ENCODE data around the gene BOK. TPM values are rescaled to one million over a fixed set of nuclear protein-coding genes. Genes with fewer than 3 reads are reported as not detected.

The BOK gene
- total RNA-seq, 1 donor from 2014 or later: 64.9 TPM

GRCh38 chr2:241546771-241547498, 11.6 kb upstream of the BOK start:
- TF ChIP-seq, protein P1, sequence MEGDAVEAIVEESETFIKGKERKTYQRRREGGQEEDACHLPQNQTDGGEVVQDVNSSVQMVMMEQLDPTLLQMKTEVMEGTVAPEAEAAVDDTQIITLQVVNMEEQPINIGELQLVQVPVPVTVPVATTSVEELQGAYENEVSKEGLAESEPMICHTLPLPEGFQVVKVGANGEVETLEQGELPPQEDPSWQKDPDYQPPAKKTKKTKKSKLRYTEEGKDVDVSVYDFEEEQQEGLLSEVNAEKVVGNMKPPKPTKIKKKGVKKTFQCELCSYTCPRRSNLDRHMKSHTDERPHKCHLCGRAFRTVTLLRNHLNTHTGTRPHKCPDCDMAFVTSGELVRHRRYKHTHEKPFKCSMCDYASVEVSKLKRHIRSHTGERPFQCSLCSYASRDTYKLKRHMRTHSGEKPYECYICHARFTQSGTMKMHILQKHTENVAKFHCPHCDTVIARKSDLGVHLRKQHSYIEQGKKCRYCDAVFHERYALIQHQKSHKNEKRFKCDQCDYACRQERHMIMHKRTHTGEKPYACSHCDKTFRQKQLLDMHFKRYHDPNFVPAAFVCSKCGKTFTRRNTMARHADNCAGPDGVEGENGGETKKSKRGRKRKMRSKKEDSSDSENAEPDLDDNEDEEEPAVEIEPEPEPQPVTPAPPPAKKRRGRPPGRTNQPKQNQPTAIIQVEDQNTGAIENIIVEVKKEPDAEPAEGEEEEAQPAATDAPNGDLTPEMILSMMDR (IDR thresholded peaks at IDR 0.05; ENCODE audit: insufficient read depth, low read depth, low read length): no peak
- no peak for TF ChIP-seq EZH2 (IDR thresholded peaks at IDR 0.05; ENCODE audit: insufficient read depth, low read length)
- peaks cover 4% of the 10 kb centered on the region for H3K27me3 Mint-ChIP-seq (ENCODE audit: low read depth, unreplicated experiment)
- peak overlapping the region; percentile 42 for H3K4me3 Mint-ChIP-seq (ENCODE audit: unreplicated experiment)
- FAIRE-seq: peak; percentile 94
- H3K4me1 Mint-ChIP-seq (ENCODE audit: low read depth, unreplicated experiment): peaks cover 12% of the 10 kb centered on the region
- peak overlapping the region; percentile 32 for H3K4me3 ChIP-seq (ENCODE audit: insufficient read depth, low read depth, low read length)
- H3K4me2 ChIP-seq (ENCODE audit: low read length): peak overlapping the region; percentile 73
- H3K27ac ChIP-seq (ENCODE audit: low read depth, low read length): peak overlapping the region; percentile 55
- peak; percentile 94 for DNase-seq (ENCODE audit: low read depth)
- no peak overlapping the region for H3K27ac Mint-ChIP-seq (ENCODE audit: unreplicated experiment)
- H2AFZ ChIP-seq (ENCODE audit: low read depth, low read length): peak overlapping the region; percentile 22
- no peaks in the 10 kb centered on the region for H3K36me3 ChIP-seq (ENCODE audit: insufficient read depth, low read length)
- H4K20me1 ChIP-seq (ENCODE audit: insufficient read depth, low read length): no peaks in the 10 kb centered on the region
- no peaks in the 10 kb centered on the region for H3K79me2 ChIP-seq (ENCODE audit: insufficient read depth, low read length)
- no peaks in the 10 kb centered on the region for H3K9me3 Mint-ChIP-seq (ENCODE audit: unreplicated experiment)
- no peaks in the 10 kb centered on the region for H3K9me3 ChIP-seq (ENCODE audit: insufficient read depth, low read depth, low read length)
- H3K9ac ChIP-seq (ENCODE audit: low read length): peak overlapping the region; percentile 57
- H3K27me3 ChIP-seq (ENCODE audit: insufficient read depth, low read length): no peaks in the 10 kb centered on the region
- H3K4me1 ChIP-seq (ENCODE audit: insufficient read depth, low read length): peaks cover 37% of the 10 kb centered on the region
- H3K36me3 Mint-ChIP-seq (ENCODE audit: low read depth, unreplicated experiment): peaks cover 1% of the 10 kb centered on the region

- peak overlapping the region; percentile 57 for H3K9ac ChIP-seq (ENCODE audit: low read length)
- H3K4me1 ChIP-seq (ENCODE audit: insufficient read depth, low read length): peaks cover 37% of the 10 kb centered on the region
- DNase-seq (ENCODE audit: low read depth) (no peak), FAIRE-seq (no peak)
- Mint-ChIP-seq H3K27me3 (ENCODE audit: low read depth, unreplicated experiment) (peaks cover 2% of the 10 kb centered on the region), H3K9me3 (ENCODE audit: unreplicated experiment) (no peaks in the 10 kb centered on the region), H3K36me3 (ENCODE audit: low read depth, unreplicated experiment) (peaks cover 4% of the 10 kb centered on the region), H3K27ac (ENCODE audit: unreplicated experiment) (no peak overlapping the region), H3K4me1 (ENCODE audit: low read depth, unreplicated experiment) (peaks cover 12% of the 10 kb centered on the region), H3K4me3 (ENCODE audit: unreplicated experiment) (no peak overlapping the region)
- H3K36me3 ChIP-seq (ENCODE audit: insufficient read depth, low read length): no peaks in the 10 kb centered on the region
- no peaks in the 10 kb centered on the region for H3K9me3 ChIP-seq (ENCODE audit: insufficient read depth, low read depth, low read length)
- H3K79me2 ChIP-seq (ENCODE audit: insufficient read depth, low read length): no peaks in the 10 kb centered on the region
- no peak overlapping the region for H2AFZ ChIP-seq (ENCODE audit: low read depth, low read length)
- H3K27ac ChIP-seq (ENCODE audit: low read depth, low read length): peak overlapping the region; percentile 55
- peak overlapping the region; percentile 73 for H3K4me2 ChIP-seq (ENCODE audit: low read length)
- H3K27me3 ChIP-seq (ENCODE audit: insufficient read depth, low read length): no peaks in the 10 kb centered on the region
- no peaks in the 10 kb centered on the region for H4K20me1 ChIP-seq (ENCODE audit: insufficient read depth, low read length)
- TF ChIP-seq, protein P1 (IDR thresholded peaks at IDR 0.05; ENCODE audit: insufficient read depth, low read depth, low read length): no peak
- TF ChIP-seq EZH2 (IDR thresholded peaks at IDR 0.05; ENCODE audit: insufficient read depth, low read length): no peak
- H3K4me3 ChIP-seq (ENCODE audit: insufficient read depth, low read depth, low read length): no peak overlapping the region
Measured at GRCh38 chr2:241547781-241548450, 10.6 kb upstream of the BOK start.

- no peak for DNase-seq (ENCODE audit: low read depth)
- no peaks in the 10 kb centered on the region for H3K36me3 ChIP-seq (ENCODE audit: insufficient read depth, low read length)
- TF ChIP-seq EZH2 (IDR thresholded peaks at IDR 0.05; ENCODE audit: insufficient read depth, low read length): no peak
- TF ChIP-seq, protein P1 (IDR thresholded peaks at IDR 0.05; ENCODE audit: insufficient read depth, low read depth, low read length): no peak
- H3K9ac ChIP-seq (ENCODE audit: low read length): no peak overlapping the region
- H2AFZ ChIP-seq (ENCODE audit: low read depth, low read length): no peak overlapping the region
- H3K27me3 Mint-ChIP-seq (ENCODE audit: low read depth, unreplicated experiment): peaks cover 2% of the 10 kb centered on the region
- no peak overlapping the region for H3K4me3 ChIP-seq (ENCODE audit: insufficient read depth, low read depth, low read length)
- peaks cover 37% of the 10 kb centered on the region for H3K4me1 ChIP-seq (ENCODE audit: insufficient read depth, low read length)
- no peak overlapping the region for H3K27ac ChIP-seq (ENCODE audit: low read depth, low read length)
- H3K79me2 ChIP-seq (ENCODE audit: insufficient read depth, low read length): no peaks in the 10 kb centered on the region
- H4K20me1 ChIP-seq (ENCODE audit: insufficient read depth, low read length): no peaks in the 10 kb centered on the region
- FAIRE-seq: no peak
- peaks cover 12% of the 10 kb centered on the region for H3K4me1 Mint-ChIP-seq (ENCODE audit: low read depth, unreplicated experiment)
- no peaks in the 10 kb centered on the region for H3K27me3 ChIP-seq (ENCODE audit: insufficient read depth, low read length)
- H3K27ac Mint-ChIP-seq (ENCODE audit: unreplicated experiment): no peak overlapping the region
- H3K36me3 Mint-ChIP-seq (ENCODE audit: low read depth, unreplicated experiment): peaks cover 4% of the 10 kb centered on the region
- no peak overlapping the region for H3K4me3 Mint-ChIP-seq (ENCODE audit: unreplicated experiment)
- no peaks in the 10 kb centered on the region for H3K9me3 Mint-ChIP-seq (ENCODE audit: unreplicated experiment)
- no peaks in the 10 kb centered on the region for H3K9me3 ChIP-seq (ENCODE audit: insufficient read depth, low read depth, low read length)
- H3K4me2 ChIP-seq (ENCODE audit: low read length): no peak overlapping the region
Measured at GRCh38 chr2:241548451-241548835, 10.1 kb upstream of the BOK start.

Measured in astrocyte (in vitro differentiated cells and primary cell).